GM12865 (cell line): ENCODE results near the gene TEX52.
"Not testable (repeated sequence)": the region's sequence is repeated elsewhere in the genome, so short reads cannot be mapped to it uniquely, and the experiment has no call there.

Experiments used
- DNase-seq: peaks from one replicate; pipeline ENCODE4 v3.0.0; 2010; ENCODE audit warnings: low read depth
- H3K4me3 ChIP-seq: 2 replicates; pipeline ENCODE4 v1.5.1; 2011; ENCODE audit warnings: mild to moderate bottlenecking, low read depth, low read length, control low read depth
- CTCF ChIP-seq: IDR thresholded peaks from 2 replicates; pipeline ENCODE4 v1.5.1; 2011; ENCODE audit warnings: low read length, control low read depth, low read depth, inconsistent platforms; ENCODE audit not compliant: insufficient read depth; ENCODE audit errors: missing control alignments

The TEX52 gene

GRCh38 chr12:2884810-2885209 lies 28.0 kb upstream of the TEX52 start:
- no peak for TF ChIP-seq CTCF
- DNase-seq: no peak
- no peak overlapping the region for H3K4me3 ChIP-seq

- DNase-seq: no peak
- H3K4me3 ChIP-seq: no peak overlapping the region
- TF ChIP-seq CTCF: no peak
Observed at GRCh38 chr12:2879853-2880252, 23.0 kb upstream of the TEX52 start.

- peak; percentile 47 for DNase-seq
- TF ChIP-seq CTCF: no peak
- H3K4me3 ChIP-seq: peak overlapping the region; percentile 75
Observed at GRCh38 chr12:2877953-2878732, 21.3 kb upstream of the TEX52 start.

GRCh38 chr12:2877047-2877952 lies 20.5 kb upstream of the TEX52 start, which contains the start of the genes FOXM1 and RHNO1:
Gene FOXM1 (minus strand): TSS chr12:2877174. CDS start chr12:2874478, 2,696 bp downstream.
Gene RHNO1 (plus strand): TSS chr12:2877223. CDS start chr12:2885367, 8,144 bp downstream.
- TF ChIP-seq CTCF: no peak
- H3K4me3 ChIP-seq: peak within 1 kb of the TSS; percentile 75
- DNase-seq: peak; percentile 92

GRCh38 chr12:2876431-2877046 lies 19.7 kb upstream of the TEX52 start:
- no peak for TF ChIP-seq CTCF
- DNase-seq: peak; percentile 57
- peak overlapping the region; percentile 75 for H3K4me3 ChIP-seq

GRCh38 chr12:2868986-2869632 lies 12.3 kb upstream of the TEX52 start:
- H3K4me3 ChIP-seq, DNase-seq: not testable (repeated sequence)
